GM11168 (cell line): ENCODE data around the gene LMOD1.
"Not testable (repeated sequence)": the region's sequence is repeated elsewhere in the genome, so short reads cannot be mapped to it uniquely, and the experiment has no call there.

Experiments
- in situ Hi-C: fragments of 300-500 bp; cut with MboI; formaldehyde crosslinking; loops from one replicate; pipeline ENCODE4 v1.12.0; 2022; ENCODE audit warnings: low sequenced_read_pairs; ENCODE audit not compliant: unreplicated experiment

LMOD1 gene

GRCh38 chr1:201949491-201949890, 3.1 kb upstream of the LMOD1 start:
- in situ Hi-C loops = no loop called here

- in situ Hi-C loops = no loop called here
Observed at GRCh38 chr1:201947697-201948008, 1.3 kb upstream of the LMOD1 start.

GRCh38 chr1:201945863-201946223, 505 bp downstream of the LMOD1 start:
- in situ Hi-C loops = no loop called here

DNA sequence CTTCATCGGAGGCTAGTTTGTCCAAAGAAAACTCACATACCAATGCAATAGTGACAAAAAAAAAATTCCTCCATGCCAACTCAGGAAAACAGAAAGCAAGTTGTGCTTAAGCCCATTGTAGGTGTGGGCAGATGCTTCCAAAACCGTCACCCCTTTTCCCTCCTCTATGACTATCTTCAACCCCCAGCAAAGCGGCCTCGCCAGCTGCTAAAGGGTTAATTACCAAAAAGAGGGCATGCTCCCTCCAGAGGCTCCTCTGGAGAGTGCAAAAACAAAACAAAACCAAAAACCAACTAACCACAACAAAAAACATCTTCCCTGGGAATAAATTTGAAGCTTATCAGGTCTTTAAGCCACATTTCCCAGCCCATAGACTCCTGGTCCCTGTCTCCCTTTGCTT, 1.2 kb downstream of the LMOD1 start:
- in situ Hi-C loops = no loop called here

- in situ Hi-C loops = no loop called here
Observed at GRCh38 chr1:201944639-201945038, 1.7 kb downstream of the LMOD1 start.

DNA sequence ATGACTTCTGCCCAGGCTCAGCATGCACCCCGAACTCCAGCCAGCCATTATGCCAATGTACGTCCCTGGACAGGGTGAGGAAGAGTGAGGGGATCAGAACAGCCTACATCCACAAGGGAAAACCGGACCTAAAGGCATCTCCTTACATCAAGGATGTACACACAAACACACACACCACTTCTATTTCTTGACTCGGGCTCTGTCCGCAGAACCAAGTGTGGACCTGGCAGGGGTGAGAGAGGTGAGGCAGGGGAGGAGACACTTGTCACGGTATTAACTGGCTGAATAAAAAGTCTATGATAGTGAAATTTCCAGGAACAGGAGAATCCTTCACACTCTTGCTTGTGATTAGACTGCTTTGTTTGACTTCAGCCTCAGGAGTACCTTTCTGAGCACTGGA, 2.3 kb downstream of the LMOD1 start:
- in situ Hi-C loops = no loop called here

- in situ Hi-C loops = no loop called here
Observed at GRCh38 chr1:201942129-201942495, 4.2 kb downstream of the LMOD1 start.

DNA sequence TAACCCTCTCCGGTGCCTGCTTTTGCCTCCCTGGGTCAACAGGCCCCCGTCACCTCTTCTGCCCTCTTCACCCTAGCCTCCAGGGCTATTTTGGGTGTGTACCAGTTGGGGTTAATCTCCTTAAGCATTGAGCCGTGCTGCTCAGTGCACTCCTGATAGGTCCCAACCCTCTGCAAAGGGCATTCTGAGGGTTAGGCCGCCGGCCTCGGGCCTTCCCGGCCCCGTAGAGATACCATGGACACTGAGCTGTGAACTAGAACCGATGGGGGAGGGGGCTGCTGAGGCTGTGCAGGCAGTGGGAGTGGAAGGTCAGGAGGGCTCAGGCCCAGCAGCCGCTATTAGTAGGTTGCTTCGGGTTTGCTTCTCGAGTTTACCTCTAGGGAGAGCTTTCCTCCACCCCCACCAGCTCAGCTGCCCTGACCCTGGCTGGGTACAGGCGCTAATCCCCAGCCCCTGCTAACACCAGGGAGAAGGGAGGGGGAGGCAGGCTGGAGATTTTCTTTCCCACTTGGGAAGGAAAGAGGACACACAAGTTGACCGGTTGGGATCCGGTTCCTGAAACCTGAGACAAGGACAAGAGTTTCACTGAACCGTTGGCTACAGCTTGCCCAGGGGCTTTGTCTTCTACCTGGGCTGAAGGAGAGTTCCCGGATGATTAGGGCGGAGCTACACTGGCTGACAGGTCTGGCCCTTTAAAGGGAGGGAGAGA, 4.8 kb downstream of the LMOD1 start:
- in situ Hi-C loops = no loop called here

DNA sequence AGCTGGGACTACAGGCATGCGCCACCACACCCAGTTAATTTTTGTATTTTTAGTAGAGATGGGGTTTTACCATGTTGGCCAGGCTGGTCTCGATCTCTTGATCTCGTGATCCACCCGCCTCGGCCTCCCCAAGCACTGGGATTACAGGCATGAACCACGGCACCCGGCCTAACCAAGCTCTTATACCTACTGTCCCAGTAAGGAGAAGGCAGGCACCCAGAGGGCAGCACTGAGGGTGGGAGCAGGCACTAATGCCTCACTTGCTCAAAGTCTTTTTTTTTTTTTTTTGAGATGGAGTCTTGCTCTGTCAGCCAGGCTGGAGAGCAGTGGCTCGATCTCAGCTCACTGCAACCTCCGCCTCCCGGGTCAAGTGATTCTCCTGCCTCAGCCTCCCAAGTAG, 6.0 kb downstream of the LMOD1 start:
- in situ Hi-C loops = not testable (repeated sequence)

GRCh38 chr1:201939574-201939973, 6.8 kb downstream of the LMOD1 start:
- in situ Hi-C loops = no loop called here

- in situ Hi-C loops = no loop called here
Observed at GRCh38 chr1:201939148-201939547, 7.2 kb downstream of the LMOD1 start.

DNA sequence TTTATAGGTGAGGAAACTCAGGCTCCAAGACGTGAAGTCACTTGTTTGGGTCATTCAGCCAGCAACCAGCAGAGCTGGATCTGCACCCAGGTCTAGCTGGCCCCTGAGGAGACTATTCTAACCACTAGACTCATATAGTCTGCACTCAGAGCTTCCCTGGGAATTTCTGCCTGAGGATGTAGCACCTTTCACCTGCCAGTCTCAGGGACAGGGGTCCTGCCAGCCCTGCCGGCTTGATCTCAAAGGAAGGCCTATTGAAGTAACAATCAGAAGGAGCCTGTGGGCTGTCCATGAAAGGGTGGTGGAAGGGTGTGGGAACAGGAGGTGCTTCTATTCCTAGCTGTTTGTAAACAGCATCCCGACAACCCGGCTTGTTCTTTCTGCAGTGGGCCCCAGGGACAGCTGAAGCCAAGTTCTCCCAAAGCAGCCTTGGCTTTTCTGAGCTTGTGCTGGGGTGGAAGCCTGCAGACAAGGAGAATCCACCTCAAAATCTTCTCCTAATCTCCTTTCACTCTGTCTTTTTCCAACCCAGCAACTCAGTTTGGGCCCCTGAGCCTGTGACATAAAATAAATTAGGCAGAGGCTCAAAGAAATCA, 7.8 kb downstream of the LMOD1 start:
- in situ Hi-C loops = no loop called here

GRCh38 chr1:201937624-201938213, 8.6 kb downstream of the LMOD1 start:
- in situ Hi-C loops = no loop called here

- in situ Hi-C loops = no loop called here
Observed at GRCh38 chr1:201933840-201934430, 12.4 kb downstream of the LMOD1 start.

- in situ Hi-C loops = no loop called here
Observed at GRCh38 chr1:201930803-201931202, 15.5 kb downstream of the LMOD1 start.

DNA sequence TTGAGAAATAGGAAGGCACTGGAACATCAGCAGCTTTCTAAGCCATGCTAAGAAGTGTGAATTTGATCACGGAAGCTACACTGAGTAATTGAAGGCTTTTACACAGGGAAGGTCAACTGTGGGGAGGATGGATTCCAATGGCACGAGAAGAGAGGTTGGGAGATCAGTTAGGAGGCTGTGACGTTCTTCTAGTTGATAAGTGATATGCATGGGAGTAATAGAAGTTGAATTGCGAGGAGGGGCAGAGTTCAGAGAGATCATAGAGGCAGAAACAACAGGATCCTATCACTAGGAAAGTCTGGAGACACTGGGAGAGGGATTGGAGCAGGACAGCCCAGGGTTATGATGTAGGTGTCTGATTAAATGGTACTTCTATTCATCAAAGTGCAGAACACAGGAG, 16.2 kb downstream of the LMOD1 start:
- in situ Hi-C loops = no loop called here

DNA sequence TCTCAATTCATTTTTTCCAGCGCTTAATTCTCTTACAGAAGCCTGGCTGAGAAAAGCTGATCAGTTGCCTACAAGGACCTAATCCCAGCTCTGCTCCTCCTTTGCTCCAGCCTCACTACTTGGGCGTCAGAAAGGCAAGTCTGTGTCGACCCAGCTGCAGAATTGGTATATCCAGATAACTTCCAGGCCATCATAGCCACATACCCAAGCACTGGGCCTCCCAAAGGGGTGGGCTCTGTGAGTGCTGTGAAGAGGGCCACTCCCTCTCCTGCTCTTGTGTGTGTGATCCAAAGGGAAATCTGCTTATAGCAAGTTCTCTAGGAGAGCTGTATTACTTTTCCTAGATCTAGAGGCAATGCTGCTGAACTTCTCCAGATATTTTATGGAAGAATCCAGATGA, 18.1 kb downstream of the LMOD1 start:
- in situ Hi-C loops = no loop called here

- in situ Hi-C loops = no loop called here
Observed at GRCh38 chr1:201925981-201926645, 20.2 kb downstream of the LMOD1 start.

- in situ Hi-C loops = no loop called here
Observed at GRCh38 chr1:201925301-201925567, 21.1 kb downstream of the LMOD1 start.

GRCh38 chr1:201921952-201922558, 24.3 kb downstream of the LMOD1 start:
- in situ Hi-C loops = no loop called here

- in situ Hi-C loops = no loop called here
Observed at GRCh38 chr1:201918343-201918742, 28.0 kb downstream of the LMOD1 start.
